ENCODE results near the gene MAP6D1. TPM values are rescaled to one million over a fixed set of nuclear protein-coding genes. Genes with fewer than 3 reads are reported as not detected.

Gene MAP6D1
- total RNA-seq, 1 donor from 2014 or later: 0.79 TPM

DNA sequence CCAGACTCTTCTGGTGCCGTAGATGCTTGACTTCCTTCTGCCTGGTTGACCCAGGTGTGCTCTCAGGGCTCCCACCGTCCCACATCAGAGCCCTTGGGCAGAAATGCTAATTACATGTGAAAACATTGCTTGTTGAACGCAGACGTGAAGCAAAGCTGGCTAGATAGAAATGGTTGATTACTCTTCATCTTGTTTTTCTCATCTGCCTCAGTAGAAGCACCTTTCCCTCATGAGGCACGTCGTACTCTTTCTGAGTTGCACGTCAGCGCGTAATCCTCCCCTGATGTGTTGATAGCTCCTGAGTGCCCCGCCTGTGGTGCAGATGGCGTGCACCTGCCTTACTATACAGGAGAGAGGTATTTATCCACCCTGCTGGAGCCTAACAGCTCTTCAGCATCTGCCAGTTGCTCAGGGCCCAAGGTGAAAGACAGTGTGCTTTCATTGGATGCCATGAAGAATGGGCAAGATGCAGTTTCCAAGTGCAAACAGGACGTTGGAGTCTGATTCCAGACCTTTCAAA is 18.1 kb downstream of the MAP6D1 start:
- no peak for FAIRE-seq
- peaks cover 30% of the 10 kb centered on the region for H3K36me3 ChIP-seq (ENCODE audit: control insufficient read depth, insufficient read depth, low read length)
- DNase-seq (ENCODE audit: low read depth): no peak

DNA sequence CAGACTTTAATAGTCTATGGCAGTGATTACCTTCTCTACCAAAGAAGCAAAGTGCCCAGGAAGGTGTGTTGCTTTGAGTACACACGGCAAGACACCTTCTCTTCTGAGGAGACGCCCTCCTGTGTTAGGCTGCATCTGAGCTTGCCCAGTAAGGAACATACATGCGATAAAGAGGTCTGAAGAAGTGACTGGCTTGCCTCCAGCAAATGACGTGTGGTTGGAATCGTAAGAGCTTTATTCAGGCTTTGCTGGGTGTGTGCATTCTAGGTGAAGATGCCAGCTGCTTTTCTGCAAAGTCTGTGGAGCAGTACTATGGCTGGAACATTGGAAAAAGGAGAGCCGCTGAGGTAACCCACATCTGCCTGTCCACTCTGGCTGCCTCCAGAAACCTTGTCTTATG is 22.4 kb downstream of the MAP6D1 start:
- DNase-seq (ENCODE audit: low read depth) (peak; percentile 15), FAIRE-seq (no peak)
- Histone ChIP-seq H3K4me3 (ENCODE audit: low read depth, low read length) (no peak overlapping the region), H3K27me3 (ENCODE audit: control insufficient read depth, insufficient read depth, low read length) (no peaks in the 10 kb centered on the region), H3K36me3 (ENCODE audit: control insufficient read depth, insufficient read depth, low read length) (peaks cover 36% of the 10 kb centered on the region)
- TF ChIP-seq, protein P1, sequence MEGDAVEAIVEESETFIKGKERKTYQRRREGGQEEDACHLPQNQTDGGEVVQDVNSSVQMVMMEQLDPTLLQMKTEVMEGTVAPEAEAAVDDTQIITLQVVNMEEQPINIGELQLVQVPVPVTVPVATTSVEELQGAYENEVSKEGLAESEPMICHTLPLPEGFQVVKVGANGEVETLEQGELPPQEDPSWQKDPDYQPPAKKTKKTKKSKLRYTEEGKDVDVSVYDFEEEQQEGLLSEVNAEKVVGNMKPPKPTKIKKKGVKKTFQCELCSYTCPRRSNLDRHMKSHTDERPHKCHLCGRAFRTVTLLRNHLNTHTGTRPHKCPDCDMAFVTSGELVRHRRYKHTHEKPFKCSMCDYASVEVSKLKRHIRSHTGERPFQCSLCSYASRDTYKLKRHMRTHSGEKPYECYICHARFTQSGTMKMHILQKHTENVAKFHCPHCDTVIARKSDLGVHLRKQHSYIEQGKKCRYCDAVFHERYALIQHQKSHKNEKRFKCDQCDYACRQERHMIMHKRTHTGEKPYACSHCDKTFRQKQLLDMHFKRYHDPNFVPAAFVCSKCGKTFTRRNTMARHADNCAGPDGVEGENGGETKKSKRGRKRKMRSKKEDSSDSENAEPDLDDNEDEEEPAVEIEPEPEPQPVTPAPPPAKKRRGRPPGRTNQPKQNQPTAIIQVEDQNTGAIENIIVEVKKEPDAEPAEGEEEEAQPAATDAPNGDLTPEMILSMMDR (IDR thresholded peaks at IDR 0.05; ENCODE audit: insufficient read depth, low read length, severe bottlenecking): no peak

More for the DNA sequence above, 18.1 kb downstream of the MAP6D1 start:
- no peaks in the 10 kb centered on the region for H3K27me3 ChIP-seq (ENCODE audit: control insufficient read depth, insufficient read depth, low read length)
- H3K4me3 ChIP-seq (ENCODE audit: low read depth, low read length): no peak overlapping the region
- TF ChIP-seq, protein P1 (IDR thresholded peaks at IDR 0.05; ENCODE audit: insufficient read depth, low read length, severe bottlenecking): no peak

DNA sequence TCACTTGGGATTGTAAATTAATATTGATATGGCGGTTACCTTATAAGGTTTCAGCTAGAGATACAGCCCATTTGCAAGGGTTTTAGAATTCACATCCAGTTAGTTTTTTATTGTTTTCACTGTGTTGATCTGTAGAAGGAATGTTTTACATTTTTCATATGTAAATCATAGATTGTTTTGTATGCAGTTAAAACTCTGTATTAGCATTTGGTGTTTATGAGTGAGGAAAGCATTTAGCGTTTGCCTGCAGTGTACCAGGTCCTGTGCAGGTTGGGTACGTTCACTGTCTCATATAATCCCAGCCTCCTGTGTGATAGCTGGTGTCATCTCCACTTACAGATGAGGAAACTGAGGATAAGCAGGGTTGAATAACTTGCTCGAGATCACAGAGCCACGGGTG is 23.8 kb downstream of the MAP6D1 start:
- Histone ChIP-seq H3K27me3 (ENCODE audit: control insufficient read depth, insufficient read depth, low read length) (no peaks in the 10 kb centered on the region), H3K36me3 (ENCODE audit: control insufficient read depth, insufficient read depth, low read length) (peaks cover 28% of the 10 kb centered on the region), H3K4me3 (ENCODE audit: low read depth, low read length) (no peak overlapping the region)
- DNase-seq (ENCODE audit: low read depth) (no peak), FAIRE-seq (no peak)
- TF ChIP-seq, protein P1 (IDR thresholded peaks at IDR 0.05; ENCODE audit: insufficient read depth, low read length, severe bottlenecking): no peak

DNA sequence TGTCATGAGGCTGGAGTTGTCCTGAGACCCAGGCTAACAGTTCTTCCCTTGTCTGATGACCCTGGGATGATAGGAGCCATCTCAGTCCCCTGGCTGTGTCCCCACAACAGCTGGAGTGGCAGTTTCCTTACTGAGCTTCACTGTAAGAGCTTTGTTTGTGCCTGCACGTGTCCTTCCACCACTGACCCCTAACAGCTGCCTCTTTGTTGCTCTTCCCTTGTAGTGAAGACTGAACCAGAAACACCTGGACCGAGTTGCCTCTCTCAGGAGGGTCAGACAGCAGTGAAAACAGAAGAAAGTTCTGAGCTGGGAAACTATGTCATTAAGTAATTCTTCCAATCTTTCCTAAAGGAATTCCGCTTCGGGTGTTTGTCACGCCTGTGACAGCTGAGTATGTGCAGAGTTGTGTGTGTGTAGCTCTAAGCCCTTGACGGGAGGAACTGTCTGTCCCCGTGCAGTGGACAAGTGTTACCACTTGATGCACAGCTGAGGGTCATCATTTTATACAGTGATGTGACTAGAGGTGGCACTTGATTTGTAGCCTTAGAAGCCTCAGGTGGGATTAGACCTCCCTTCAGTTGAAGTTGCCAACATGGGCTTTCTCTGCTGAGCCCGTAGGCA is 25.0 kb downstream of the MAP6D1 start:
- TF ChIP-seq, protein P1 (IDR thresholded peaks at IDR 0.05; ENCODE audit: insufficient read depth, low read length, severe bottlenecking): no peak
- H3K36me3 ChIP-seq (ENCODE audit: control insufficient read depth, insufficient read depth, low read length): peaks cover 29% of the 10 kb centered on the region
- H3K27me3 ChIP-seq (ENCODE audit: control insufficient read depth, insufficient read depth, low read length): no peaks in the 10 kb centered on the region
- no peak for FAIRE-seq
- no peak for DNase-seq (ENCODE audit: low read depth)
- H3K4me3 ChIP-seq (ENCODE audit: low read depth, low read length): no peak overlapping the region

DNA sequence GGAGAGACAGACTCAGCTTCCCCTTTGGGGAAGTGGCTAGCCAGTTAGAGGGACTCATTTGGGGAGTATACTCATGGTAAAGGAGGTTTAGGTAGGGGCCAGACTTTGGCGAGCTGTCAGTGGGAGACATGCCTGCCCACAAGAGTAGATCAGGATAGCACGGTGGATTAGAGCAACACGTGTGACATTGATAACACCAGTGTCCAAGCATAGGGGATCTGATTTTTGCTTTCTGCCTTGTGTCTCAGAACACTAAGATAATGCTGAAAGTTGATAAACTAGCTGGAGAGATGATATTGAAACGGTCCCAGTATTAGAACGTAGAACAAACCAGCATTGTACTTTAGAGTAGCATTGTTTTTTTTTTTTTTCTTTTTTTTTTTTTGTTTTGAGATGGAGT is 25.9 kb downstream of the MAP6D1 start:
- H3K36me3 ChIP-seq (ENCODE audit: control insufficient read depth, insufficient read depth, low read length): peaks cover 29% of the 10 kb centered on the region
- TF ChIP-seq, protein P1 (IDR thresholded peaks at IDR 0.05; ENCODE audit: insufficient read depth, low read length, severe bottlenecking): no peak
- DNase-seq (ENCODE audit: low read depth): no peak
- H3K27me3 ChIP-seq (ENCODE audit: control insufficient read depth, insufficient read depth, low read length): no peaks in the 10 kb centered on the region
- H3K4me3 ChIP-seq (ENCODE audit: low read depth, low read length): no peak overlapping the region
- no peak for FAIRE-seq

DNA sequence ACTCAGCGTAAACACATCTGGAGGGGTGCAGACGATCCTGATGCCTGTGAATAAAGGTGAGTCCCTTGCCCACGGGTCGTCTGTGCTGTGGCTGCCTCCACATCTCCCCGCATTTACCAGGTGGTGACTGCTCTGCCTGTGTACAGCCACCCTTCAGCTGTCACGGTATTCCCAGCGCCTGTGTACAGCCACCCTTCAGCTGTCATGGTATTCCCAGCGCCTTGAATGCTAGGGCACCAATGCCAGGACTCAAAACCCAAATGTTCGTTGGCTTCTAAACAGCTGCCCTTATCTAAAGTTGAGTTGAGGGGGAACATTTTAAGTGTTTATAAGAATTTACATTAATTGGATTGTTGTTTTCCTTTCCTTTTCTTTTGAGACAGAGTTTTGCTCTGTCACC is 27.4 kb downstream of the MAP6D1 start:
- no peak for FAIRE-seq
- H3K36me3 ChIP-seq (ENCODE audit: control insufficient read depth, insufficient read depth, low read length): peaks cover 26% of the 10 kb centered on the region

More for the DNA sequence above, 27.4 kb downstream of the MAP6D1 start:
- Histone ChIP-seq H3K27me3 (ENCODE audit: control insufficient read depth, insufficient read depth, low read length) (no peaks in the 10 kb centered on the region), H3K4me3 (ENCODE audit: low read depth, low read length) (no peak overlapping the region)
- DNase-seq (ENCODE audit: low read depth): no peak
- TF ChIP-seq, protein P1 (IDR thresholded peaks at IDR 0.05; ENCODE audit: insufficient read depth, low read length, severe bottlenecking): no peak

Data from bronchial epithelial cell (primary cell).